Activated gamma-delta T cell (primary cell): Measurements from ENCODE around the gene DENND2C.
A peak's percentile ranks its signal among the peaks of the same experiment; 100 is the strongest.

Experiments used
- DNase-seq: peaks from one replicate; lab custom pipeline; 2025; lab: John Stamatoyannopoulos, UW
- total RNA-seq, 2 donors: gene quantifications; one replicate each; lab custom pipeline; 2026; lab: John Stamatoyannopoulos, UW

DENND2C gene, protein sequence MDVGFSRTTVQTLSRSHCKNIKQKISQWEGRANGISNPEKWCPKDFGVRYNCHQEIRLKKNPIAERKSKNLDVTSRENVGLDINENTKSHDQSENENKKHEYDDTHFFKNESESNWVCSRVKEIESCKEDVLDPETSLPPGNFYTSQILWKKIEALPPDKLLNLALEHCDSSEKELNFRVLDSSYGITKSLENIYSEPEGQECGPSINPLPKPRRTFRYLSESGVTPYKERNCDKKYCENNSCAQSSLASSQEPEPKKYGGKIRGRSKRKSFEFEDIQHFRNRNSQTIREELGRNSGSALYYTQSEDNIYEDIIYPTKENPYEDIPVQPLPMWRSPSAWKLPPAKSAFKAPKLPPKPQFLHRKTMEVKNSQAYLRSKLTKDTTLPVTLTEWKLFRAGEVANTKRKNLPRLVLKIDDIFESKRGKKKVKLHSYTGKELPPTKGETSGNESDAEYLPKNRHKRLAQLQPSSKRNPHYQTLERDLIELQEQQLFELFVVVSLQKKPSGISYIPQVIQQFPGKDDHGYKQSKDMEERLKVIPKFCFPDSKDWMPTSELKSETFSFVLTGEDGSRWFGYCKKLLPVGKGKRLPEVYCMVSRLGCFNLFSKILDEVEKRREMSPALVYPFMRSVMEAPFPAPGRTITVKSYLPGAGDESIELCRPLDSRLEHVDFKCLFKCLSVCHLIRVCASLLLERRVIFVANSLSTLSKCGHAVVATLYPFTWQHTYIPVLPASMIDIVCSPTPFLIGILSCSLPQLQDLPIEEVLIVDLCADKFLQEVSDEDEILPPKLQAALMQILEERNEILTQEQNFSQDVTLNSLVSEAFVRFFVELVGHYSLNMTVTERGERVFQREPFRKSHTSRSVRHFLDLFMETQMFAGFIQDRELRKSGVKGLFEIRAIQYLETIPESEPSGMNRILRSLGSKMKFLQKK
- 3.4 reads per million in 2 donors for total RNA-seq

DNA sequence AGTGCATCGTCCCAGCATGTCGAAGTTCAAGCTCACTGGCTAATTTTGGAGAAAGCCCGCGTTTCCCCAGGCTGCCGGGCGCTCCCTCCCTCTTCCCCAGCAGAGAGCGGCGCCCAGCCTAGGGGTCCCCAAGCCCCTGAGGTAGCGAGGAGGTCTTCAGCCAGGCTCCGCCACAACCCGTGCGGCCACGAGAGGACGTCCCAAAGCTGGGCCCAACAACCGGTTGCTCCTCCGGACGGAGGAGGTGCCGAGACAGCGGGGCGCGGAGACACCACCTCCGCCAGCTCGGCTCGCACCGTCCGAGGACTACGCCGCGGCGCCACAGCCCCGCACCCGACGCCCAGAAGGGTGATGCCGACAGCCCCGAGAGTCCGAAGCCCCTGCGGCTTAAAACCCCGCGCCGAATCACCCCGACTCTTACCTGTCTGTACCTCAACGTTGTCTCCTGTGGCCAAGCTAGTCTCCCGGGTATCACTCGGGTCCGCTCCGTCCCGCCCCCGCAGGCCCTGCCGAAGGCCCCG lies at the start of gene DENND2C:
Gene DENND2C, minus strand, starts transcription at position 488 of the 521 bp plus-strand sequence. CDS start 44,065 bp downstream, outside the sequence.
- DNase-seq: no peak

DNA sequence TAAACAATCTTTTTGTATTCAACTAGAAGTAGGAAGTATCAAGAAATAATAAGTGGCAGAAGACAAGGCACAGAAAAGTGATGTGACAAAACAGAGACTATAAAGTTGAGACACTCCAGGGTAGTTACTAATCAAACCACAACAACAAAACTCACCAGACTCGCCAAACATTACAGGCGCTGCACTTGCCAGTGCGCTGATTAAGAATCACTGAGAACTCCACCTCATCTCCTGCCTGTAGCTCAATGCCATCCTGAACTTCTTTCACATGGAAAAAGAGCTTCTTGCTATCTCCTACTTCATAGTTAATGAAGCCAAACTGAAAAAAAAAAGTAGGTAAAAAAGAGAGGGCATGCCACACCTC lies 49.6 kb upstream of the DENND2C start:
- no peak for DNase-seq

DNA sequence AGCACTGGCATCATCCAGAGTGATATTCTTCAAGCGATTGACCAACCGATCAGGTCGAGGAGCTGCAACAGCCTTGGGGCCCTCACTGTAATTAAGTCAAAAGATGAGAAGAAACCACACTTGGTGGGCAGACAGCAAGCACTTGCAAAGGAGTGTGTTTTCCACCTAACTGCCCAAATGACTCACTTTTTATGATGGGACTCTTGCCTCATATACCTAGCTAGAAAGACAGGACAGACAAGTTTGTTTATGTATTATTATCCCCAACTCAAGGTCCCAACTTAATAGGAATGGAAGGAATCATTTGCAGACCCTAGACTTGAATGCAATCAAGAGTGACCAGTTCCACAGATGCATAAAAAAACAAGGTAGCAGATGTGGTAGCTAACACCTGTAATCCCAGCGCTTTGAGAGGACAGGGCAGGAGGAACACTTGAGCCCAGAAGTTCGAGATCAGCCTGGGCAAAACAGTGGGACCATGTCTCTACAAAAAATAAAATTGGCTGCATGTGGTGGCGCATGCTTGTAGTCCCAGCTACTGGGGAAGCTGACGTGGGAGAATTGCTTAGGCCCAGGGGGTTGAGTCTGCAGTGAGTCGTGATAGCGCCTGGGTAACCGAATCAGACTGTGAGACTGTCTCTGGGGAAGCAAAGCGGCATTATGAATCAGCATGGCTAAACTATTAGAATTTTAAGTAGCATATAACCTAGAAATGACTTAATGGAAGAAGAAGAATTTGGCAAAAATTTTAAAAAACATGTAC lies 49.0 kb upstream of the DENND2C start:
- no peak for DNase-seq

DNA sequence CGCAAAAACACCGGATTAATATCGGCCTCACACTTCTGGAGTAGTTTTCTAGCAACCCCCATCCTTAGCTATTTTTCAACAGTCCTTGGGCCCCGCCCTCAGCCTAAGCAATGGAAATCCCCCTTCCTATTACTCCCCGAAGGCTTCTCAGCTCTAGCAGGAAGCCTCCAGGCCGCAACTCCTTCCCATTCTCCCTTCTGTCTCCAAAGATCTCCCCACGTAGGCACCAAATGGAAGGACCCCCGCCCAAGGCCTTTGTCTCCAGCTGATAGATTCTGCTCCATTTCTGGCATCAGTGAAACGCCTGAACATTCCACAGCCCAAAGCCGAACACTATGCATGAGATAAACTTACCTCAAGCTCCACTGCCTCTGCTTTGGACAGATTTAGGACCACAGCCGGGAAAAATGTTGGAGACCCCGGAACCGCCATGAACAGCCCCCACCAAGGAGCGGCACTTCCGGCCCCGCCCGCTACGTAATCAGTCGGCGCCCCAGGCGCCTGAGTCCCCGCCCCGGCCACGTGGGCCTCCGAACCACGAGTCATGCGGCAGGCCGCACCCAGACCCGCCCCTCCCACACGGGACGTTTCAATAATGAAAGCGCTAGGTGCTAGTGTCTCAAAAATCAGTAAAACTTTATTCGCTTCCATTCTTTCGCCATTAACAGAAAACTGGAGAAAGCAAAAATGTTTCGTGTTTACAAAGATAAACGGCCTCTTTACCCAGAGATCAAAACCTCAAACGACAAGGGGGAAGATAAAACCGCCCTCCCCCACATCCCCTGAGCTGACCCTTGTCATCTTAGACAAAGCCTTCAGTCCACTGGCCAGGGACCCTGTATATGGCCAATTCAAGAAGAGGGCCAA lies 46.7 kb upstream of the DENND2C start, which contains the start of gene NRAS:
Gene NRAS, minus strand, starts transcription at position 468 of the 867 bp plus-strand sequence. CDS start 611 bp downstream, outside the sequence.
- DNase-seq: peak; percentile 96

DNA sequence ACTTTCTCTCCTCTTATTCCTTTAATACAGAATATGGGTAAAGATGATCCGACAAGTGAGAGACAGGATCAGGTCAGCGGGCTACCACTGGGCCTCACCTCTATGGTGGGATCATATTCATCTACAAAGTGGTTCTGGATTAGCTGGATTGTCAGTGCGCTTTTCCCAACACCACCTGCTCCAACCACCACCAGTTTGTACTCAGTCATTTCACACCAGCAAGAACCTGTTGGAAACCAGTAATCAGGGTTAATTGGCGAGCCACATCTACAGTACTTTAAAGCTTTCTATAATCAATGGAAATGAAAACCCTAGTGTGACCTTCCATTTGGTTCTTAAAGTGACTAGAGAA lies 46.1 kb upstream of the DENND2C start:
- DNase-seq: no peak

DNA sequence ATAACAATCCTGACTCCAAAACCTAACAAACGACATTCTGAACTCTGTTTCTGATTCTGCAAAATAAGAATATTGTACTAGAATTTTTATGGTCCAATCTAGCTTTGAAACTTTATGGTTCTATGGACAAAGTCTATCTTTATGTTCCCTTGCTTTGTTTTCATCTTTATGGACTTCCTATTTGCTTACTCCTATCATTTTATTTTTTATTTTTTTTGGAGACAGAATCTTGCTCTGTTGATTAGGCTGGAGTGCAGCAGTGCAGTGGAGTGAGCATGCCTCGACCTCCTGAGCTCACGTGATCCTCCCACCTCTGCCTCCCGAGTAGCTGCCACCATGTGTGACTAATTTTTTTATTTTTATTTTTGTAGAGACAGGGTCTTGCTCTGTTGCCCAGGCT lies 43.1 kb upstream of the DENND2C start:
- DNase-seq: no peak

DNA sequence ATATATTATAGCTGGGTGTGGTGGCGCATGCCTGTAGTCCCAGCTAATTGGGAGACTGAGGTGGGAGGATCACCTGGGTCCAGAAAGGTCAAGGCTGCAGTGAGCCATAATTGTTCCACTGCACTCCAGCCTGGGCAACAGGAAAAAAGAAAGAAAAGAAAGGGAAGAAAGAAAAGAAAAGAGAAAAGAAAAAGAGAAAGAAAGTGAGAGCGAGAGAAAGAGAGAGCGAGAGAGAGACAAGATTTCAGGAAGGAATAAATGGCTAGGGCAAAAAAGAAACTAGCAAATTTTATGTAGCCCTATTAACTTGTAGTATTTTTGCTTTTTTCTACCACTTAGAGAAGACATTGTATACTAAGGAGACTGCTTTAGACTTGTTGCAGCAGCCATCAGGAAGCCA lies 40.5 kb upstream of the DENND2C start:
- DNase-seq: no peak

DNA sequence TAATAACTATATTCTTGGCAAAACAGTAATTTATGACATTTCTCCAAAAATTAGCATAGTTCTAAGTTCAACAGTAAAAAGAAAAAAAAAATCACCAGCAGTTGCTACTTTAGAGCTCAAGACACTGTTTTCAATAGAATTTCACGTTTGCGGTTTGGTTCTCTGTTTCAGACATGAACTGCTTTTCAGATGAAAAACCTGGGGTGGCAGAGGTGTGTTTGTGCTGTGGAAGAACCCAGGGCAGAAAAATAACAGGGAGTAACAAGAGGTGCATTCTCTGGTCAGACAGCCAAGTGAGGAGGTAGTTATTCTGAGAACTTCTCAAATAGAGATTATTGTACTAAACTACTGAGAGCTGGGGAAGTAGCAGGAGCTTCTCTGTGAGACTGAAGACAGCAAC lies 37.8 kb upstream of the DENND2C start:
- DNase-seq: no peak

DNA sequence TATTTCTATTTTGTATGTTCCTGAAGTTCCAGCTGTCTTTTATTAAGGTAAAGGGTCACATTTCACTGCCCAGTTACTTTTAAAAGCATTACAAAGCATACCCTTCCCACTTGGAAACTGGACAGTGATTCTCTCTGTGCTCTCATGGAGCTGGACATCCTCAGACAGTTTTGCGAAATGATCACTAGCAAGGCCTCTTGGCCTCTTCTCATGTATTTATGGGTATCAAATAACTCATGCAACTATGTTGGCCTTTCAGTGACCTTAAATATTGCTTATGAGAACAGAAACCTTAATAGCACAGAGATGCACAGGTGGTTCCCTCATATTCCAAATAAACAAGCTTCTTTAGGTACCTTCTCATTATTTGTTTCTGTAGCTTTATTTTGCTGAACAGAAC lies 33.4 kb upstream of the DENND2C start:
- DNase-seq: no peak

DNA sequence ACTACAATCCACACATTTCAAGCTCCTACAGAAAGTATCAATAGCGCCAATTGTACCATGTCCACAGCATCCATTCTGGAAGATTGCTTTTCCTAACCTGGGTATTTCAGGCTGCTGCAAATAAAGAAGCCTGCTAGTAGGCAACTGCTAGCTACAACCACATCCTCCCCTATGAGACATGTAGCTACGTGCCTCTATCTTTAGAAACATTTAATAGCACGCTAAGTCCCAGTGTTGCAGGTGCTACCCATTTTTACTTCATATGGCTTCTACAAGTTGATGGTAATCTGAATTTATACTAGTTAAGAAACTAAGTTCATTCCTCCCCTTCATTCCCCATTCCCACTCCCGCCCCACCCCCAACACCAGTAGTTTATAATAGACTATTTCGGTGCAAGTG lies 32.9 kb upstream of the DENND2C start:
- DNase-seq: no peak

DNA sequence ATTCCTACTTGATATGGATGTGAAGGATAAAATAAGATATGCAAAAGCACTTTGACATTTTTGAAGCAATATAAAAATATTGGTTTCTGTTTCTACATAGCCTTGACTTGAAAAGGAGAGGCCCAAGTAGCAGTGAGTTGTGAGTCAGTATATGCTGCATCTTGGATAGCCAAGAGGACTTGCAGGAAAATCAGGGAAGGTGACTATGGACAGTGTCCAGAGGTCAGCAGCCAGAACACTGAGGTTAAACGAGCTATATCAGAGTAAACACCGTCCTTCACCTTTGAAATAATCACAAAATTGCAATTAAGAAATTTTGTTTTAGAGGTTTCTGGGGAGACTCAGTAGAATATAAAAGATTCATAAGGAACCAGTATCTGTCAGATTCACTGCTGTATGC lies 32.1 kb upstream of the DENND2C start:
- no peak for DNase-seq

DNA sequence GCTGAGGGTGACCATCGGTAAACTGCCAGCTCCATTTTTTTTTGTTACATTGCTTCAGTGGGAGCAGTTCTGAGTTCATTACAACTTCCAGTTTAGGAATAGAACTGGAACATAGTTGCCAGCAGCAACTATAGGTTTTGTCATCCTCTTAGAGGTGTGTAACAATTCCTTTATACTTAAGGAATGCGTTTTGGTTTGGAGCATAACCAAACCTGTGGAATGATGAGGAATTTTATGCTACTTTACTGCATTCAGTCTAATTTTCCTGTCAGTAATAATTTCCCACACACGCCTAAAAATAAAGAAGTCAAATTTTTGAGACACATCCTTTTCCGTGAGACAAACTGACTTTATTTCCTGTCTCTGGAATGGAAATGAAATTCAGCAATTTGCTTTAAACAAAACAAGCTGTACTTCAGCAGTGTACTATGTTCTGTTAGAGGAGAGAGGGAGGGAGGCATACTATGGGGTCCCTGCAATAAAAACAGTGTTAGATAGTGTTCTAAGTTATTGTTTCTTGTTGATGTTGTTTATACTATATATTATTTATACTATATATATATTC lies 30.3 kb upstream of the DENND2C start:
- no peak for DNase-seq

DNA sequence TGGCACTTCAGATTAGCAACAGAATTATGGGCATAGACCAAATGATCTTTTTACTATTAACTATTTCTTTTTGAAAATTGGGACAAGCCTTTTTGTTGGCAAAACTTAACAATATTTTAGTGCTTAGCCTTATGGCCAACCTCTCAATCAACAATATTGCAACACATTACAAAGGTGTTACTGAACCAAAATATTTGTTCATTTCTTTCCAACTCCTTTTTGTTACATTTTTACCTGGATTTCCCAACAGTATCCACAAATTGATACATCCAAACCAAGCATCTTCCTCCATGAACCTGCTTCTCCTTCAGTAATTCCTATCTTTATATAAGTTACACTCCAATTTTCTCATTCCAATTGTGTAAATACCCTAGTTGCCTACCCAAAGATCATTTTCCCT lies 27.0 kb upstream of the DENND2C start:
- no peak for DNase-seq

DNA sequence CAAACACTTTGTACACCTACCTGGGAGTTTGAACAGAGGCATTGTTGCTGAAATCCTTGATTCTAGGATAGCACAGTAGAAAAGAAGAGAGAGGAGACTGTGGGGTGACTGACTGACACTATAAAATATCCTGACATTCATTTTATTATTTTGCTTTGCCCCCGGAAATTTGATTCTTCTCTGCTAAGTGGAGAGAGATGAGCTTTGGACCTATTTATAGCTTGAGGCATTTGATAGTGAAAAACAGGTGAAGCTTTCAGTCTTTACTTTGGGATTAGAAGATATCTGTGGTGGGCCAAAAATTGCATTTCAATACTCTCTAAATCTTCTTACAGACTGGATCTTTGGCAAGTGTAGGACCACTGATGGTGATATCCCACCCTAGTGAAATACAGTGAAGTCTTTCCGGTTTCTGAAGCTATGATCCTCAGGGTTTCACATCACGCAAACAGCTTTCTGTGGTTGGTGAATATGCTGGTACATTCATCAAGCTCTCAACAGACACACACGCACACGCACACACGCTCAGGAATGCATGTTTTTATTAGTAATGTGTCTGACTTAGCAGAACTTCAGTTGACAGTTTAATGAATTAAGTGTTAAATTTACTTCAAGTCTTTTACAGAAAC lies 25.7 kb upstream of the DENND2C start, which contains the start of gene AMPD1:
Gene AMPD1, minus strand, starts transcription at position 117 of the 629 bp plus-strand sequence. Its CDS starts 75 bp downstream, at position 42.
- DNase-seq: no peak

DNA sequence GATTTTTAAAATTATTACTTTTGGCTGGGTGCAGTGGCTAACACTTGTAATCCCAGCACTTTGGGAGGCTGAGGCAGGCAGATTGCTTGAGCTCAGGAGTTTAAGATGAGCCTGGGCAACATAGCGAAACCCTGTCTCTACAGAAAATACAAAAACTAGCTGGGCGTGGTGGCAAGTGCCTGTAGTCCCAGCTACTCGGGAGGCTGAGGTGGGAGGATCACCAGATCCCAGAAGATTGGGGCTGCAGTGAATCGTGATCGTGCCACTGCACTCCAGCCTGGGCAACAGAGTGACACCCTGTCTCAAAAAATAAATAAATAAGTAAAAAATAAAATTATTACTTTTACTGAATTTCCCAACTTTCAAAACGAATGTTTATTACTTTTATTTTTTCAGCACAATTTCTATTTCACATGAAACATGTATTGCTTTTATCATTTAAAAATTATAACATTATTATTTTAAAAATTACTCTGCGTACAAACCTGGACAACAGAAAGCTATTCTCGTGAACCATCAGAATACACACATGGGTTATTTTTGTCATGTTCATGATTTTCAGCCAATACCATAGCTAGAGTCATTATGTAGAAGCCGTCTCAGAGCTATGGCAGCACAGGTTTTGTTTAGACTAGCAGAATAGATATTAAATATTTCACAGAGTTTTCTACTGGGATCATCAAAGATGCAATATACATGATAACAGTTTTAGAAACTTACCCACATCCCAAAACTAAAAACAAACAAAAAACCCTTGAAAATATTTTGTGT lies 24.9 kb upstream of the DENND2C start:
- DNase-seq: no peak

DNA sequence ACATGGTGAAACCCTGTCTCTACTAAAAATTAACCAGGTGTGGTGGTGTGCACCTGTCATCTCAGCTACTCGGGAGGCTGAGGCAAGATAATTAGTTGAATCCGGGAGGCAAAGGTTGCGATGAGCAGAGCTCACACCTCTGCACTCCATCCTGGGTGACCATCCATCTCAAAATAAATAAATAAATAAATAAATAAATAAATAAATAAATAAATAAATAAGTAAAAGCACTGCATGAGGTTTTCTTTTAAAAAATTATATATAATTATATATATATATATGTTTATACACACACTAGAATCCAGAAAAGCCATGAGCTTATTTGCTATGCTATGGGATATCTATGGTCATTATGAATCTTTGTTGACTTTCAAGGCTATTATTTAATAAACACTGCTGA lies 23.1 kb upstream of the DENND2C start:
- DNase-seq: no peak

DNA sequence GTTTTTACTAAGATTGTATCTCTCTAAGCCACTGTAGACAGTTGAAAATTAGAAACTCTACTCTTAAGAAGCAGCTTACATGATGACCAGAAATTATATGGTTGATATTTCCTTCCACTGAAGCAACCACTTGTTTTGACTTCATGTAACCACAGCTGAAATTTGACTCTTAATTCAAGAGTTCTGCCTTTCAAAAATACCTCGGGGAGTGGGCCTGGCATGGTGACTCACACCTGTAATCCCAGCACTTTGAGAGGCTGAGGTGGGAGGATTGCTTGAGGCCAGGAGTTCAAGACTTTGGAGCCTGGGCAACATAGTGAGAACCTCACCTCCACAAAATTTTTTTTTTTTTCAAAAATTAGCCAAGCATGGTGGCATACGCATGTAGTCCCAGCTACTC lies 21.2 kb upstream of the DENND2C start:
- DNase-seq: no peak

DNA sequence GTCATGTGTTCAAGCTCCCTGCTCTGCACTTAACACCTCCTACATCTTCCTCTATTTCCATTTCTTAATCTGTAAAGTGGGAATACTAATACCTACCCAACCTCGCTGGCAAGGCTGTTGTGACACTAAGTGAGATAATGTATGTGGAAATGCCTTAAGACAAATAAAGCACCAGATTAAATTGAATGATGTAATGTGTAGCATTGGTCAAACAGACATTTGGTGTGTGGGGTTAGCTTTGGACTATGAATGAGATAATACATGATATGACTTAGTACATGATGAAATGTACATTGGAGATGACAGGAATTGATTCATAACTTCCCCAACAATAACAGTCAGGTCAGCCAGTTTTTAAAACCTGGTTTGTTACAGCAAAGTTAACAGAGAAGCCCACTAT lies 20.3 kb upstream of the DENND2C start:
- DNase-seq: no peak

DNA sequence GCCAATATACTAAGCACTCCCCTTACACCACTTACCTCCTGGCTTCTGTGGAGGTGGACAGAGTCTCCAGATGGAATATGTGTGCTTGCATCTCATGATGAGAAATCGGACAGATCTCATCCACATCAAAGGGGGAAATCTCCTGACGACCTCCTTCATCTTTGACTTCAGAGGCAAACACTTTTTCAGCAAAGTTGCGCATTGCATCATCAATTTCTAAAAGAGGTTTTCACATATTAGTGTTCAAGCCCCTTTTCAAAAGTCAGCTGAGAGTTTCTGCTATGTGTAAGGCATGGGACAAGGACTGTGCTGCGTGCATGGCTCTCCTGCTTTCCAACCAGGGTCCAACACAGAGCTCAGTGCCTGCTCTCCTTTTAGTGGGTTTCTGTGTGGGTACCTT lies 18.7 kb upstream of the DENND2C start:
- DNase-seq: no peak
